G401 (cell line): Measurements from ENCODE around the gene SPTBN5. TPM values are rescaled to one million over a fixed set of nuclear protein-coding genes. Genes with fewer than 3 reads are reported as not detected.
A peak's percentile ranks its signal among the peaks of the same experiment; 100 is the strongest.

Source experiments
- DNase-seq: peaks from one replicate; pipeline ENCODE4 v3.0.0-alpha.2; 2015; ENCODE audit warnings: low spot score
- in situ Hi-C: cut with HindIII; loops from 2 replicates; pipeline ENCODE4 v1.10.0; 2016; ENCODE audit warnings: low sequenced_read_pairs, mixed read lengths
- total RNA-seq: library from RNA; depleted of rRNA; stranded (reverse); fragments of >200 nt; shearing (Covaris generic); gene quantifications from 2 replicates; pipeline ENCODE4 v1.2.3, GENCODE V29; 2014

The SPTBN5 gene
- total RNA-seq, 1 experiment from 2014 or later: 3.5 TPM

DNA sequence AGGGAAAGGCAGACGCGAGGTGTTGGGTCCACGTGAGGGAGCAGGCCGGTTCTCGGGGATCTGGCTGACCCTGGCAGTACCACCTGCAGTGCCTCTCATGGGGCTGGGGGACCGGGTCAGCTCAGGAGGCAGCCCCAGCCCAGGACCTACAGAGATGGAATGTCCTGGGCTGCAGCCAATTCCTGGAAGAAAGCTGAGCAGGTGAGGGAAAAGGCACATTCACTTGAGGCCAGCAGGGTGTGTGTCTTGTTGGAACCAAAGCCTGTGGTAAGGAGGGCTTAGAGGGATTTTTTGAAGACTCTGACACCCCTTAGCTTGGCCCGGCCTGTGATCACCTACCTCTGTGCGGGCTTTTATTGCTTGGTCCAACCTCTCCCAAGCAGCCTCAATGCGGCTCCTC, 39.4 kb downstream of the SPTBN5 start:
- peak; percentile 26 for DNase-seq
- in situ Hi-C loops: no loop called here

DNA sequence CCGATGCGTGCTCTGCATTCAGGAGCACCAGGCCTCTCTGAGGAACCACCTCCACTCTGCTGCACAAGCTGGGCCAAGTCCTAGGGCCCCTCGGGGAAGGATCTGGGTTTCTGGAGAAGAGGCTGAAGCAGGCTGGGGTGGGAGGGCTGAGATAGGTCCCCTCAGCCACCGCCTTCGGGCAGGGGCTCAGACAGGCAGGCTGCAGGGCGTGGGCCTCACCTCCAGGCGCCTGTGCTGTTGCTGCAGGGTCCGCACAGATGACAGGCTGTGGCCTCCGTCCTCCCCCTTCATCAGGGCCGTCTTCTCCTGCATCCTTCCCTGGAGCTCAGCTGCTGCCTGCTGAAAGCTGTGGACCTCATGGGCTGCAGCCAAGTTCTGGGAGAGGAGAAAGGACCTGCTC, 40.0 kb downstream of the SPTBN5 start:
- in situ Hi-C loops: no loop called here
- peak; percentile 34 for DNase-seq

DNA sequence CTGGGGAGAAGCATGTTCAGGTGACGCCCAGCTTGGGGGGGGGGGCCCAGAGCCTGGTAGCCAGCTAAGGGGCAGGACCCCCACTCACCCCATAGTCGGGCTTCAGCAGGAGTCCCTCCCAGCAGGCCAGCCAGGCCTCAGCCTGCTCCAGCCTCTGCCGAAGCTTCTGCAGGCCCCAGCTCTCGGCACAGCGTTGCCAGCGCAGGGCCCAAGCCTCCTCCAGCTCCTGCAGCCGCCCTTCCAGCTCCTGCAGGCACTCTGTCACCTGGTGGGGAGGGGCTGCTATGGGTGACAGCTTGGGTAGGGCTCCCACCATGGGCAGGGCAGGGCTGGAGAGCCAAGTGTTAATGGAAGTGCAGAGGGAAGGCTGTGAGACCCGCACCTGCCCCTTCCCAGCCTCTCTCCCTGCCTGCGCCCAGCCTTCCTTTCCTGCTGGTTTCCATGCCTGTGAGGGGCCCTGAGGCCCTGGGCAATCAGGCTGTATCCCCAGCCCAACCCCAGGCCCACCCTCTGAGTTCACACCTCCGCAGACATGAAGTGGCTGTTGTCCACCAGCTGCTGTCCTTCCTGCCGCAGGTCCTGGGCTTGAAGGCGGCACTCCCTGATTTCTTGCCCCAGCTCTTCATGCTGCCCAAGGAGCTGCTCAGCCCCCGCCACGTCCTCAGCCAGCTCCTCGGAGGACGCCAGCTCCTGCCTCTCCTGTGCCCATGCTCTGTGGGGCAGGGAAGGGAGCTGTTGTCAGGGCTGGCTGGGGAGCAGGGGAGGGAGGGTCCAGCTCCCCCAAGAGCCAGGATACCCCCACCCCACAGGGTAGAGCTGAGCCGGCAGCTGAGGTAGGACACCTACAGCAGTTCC, 40.9 kb downstream of the SPTBN5 start:
- peak; percentile 24 for DNase-seq
- in situ Hi-C loops: no loop called here

DNA sequence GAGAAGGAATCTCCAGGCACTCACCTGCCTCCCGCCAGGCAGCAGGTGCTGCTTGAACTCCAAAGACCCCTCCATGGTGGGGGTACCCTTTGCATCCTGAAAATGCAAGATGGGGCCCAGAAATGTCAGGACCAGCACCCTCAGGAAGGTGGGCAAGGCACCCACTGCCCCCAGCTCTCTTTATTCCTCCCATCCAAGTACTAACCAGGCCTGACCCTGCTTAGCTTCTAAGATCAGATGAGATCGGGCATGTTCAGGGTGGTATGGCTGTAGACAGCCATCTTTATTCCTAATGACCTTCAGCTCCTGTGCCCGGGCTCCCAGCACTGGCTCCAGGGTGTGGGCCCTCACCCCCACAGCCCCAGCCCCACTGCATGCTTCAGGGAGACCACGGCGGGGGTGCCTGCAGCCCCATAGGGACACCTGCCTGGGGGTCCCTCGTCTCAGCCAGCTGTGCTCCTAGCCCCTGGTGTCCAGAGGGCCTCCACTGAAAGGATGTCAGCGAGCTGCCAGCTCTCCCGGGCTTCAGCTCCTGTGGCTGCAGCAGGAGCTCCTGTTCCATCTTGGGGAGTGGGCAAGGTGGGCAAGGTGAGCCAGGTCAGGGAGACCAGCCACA, 42.0 kb downstream of the SPTBN5 start:
- in situ Hi-C loops: no loop called here
- peak; percentile 20 for DNase-seq

DNA sequence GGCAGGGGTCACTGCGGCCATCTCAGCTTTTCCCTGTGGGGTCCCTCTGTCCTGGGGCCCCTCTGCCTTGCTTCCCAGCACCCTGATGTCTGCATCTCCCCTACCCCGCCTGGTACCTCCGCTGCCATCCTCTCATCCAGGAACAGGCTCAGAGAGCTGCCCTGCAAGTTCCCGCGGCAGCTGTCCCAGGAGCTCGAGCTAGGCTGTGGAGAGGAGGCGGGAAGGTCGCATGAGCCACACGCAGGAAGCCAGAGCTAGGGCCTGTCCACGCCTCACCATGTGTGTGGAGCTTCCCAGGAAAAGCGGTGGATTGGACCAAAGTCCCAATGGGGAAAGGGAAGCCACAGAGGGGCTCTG, 42.7 kb downstream of the SPTBN5 start:
- in situ Hi-C loops: no loop called here
- no peak for DNase-seq

DNA sequence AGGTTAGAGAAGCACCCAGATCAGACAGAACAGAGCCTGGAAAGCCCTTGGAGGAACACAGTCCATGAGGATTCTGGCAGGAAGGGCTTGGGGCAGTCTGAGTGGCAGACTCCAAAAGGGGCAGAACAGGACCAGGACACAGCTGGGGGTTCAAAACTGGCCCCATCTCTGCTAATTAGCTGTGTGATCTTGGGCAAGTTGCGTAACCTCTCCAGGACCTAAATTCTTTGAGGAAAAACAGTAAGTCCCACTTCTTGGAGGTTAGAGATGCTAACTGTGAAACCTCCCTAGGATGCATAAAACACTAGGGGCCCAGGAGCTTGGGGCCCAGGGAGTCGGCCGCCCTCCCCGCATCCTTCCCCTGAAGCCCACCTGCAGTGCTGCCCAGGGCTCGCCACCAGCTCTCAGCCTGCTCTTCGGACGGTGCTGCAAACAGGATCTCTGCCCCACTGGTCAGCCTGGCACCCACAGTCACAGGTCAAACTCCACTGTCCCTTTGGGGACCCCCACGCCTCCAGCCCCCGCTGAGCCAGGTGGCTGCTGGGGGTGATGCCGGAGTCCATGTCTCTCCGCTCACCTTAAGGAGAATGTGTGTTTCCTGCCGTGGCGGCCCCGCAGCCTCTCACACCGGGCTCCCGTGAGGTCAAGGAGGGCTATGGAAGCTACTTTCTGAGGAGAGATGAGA, 43.2 kb downstream of the SPTBN5 start:
- in situ Hi-C loops: no loop called here
- DNase-seq: no peak

DNA sequence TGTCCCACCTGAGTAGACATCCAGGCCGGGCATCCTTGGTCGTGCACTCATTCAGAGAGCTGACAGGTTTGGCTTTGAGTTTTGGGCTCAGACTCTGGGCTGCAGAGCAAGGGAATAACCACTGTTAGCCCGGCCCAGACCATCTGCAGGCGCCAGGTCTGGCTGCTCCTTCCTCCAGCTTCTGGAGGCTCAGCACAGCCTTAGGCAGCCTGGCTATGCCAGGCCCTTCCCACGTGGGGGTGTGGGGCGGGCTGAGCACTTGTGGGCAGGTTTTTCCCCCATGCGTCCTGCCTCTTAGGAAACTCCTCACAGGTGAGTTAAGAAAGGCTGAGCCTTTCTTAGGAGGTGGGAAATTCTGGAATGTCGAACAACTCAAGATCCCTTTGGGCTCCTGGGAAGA, 44.0 kb downstream of the SPTBN5 start:
- in situ Hi-C loops: no loop called here
- peak; percentile 71 for DNase-seq

DNA sequence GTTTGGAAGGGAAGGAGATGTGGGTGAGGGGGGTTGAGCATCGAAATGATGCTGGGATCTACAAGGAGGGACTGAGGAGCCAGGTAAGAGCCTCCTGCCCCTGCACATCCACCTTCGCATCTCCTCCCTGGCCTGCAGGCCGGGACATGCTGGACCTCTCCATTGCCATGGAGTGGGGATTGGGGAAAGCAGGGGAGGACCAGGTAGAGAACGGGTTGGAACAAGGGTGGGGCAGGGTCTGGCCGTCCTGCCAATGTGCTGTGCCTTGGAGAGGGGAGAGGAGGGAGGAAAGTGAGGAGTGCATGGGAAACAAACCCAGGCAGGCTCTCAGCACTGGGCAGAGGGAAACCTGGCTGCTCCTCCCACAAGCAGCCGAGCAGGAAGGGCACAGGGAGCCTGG, 44.6 kb downstream of the SPTBN5 start:
- in situ Hi-C loops: no loop called here
- DNase-seq: peak; percentile 23

DNA sequence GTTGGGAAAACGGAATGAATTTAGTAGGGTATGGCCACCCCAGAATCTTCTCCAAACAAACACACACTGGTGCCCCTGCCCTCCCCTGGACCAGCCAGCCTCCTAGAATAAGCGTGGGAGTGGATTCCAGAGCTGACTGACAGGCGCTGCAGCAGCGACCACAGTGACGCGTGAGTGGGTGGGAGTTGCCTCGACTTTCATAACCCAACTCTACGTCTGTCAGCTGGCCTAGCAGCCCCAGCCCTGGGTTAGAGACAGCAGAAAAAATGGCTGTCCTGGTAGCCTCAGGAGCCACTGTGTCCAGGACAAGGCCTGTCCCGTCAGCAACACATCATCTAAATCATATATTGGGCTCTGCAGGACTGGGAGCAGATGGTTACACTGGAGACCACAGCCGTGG, 45.2 kb downstream of the SPTBN5 start:
- DNase-seq: no peak
- in situ Hi-C loops: no loop called here

DNA sequence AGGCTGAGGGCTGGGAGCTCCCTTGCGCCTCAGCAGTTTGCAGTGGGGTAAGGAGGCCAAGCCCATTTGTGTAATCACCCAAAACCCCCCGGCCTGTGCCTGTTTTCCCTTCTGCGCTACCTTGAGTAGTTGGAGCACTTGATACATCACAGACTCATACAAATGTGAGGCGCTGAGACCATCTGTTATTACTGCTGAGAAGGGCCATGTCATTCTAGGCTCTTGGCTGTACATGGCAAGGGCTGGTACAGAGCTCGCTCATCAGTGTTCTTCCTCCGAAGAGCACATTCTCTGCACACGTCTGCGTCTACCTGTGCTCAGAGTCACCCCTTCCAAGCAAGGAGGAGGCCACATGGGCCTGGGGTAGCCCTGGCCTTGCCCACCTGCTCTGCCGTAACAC, 45.9 kb downstream of the SPTBN5 start:
- DNase-seq: peak; percentile 92
- in situ Hi-C loops: no loop called here

DNA sequence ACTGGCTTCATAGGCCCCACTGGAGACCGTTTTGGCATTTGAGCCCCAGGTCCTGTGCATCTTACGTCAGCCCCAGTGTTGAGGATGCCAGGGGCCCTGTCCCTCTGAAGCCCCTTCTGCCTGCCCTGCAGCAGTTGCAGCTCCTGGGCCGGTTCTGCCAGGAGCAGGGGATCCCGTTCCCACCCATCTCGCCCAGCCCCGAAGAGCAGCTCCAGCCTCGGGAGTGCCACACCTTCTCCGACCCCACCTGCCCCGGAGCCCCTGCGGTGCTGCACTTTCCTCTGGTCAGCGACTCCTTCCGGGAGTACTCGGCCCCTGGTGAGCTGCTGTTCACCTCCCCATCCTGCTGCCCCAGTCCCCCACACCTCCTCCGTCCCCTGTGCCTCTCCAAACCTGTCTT, 46.6 kb downstream of the SPTBN5 start:
- DNase-seq: no peak
- in situ Hi-C loops: no loop called here

DNA sequence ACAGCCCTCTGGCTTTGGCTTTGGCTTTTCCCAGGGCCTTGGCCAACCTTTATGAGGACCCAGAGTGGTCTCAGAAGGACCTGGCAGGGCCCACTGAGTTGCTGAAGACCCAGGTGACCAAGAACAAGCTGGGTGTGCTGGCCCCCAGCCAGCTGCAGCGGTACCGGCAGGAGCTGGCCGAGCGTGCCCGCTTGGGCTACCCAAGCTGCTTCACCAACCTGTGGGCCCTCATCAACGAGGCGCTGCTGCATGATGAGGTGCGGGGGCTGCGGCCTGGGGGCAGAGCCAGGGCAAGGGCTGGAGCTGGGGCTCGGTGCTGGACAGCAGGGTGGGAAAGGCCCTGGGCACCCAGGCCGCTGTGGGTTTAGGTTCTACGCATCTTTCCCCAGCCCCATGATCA, 49.0 kb downstream of the SPTBN5 start:
- no peak for DNase-seq
- in situ Hi-C loops: no loop called here

DNA sequence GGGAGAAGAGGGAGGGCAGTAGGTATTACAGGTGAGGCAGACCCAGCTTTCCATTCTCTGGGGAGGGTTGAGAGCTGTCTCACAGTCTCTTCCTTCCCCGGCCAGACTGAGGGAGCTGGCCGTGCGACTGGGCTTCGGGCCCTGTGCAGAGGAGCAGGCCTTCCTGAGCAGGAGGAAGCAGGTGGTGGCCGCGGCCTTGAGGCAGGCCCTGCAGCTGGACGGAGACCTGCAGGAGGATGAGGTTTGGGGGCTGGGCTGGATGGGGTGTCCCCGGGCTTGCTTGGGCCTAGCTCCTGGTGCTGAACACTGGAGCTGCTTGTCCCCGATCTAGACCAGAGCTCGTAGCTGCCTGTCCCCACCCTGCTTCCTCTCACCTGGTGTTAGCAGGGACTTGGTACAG, 50.3 kb downstream of the SPTBN5 start:
- no peak for DNase-seq
- in situ Hi-C loops: no loop called here

DNA sequence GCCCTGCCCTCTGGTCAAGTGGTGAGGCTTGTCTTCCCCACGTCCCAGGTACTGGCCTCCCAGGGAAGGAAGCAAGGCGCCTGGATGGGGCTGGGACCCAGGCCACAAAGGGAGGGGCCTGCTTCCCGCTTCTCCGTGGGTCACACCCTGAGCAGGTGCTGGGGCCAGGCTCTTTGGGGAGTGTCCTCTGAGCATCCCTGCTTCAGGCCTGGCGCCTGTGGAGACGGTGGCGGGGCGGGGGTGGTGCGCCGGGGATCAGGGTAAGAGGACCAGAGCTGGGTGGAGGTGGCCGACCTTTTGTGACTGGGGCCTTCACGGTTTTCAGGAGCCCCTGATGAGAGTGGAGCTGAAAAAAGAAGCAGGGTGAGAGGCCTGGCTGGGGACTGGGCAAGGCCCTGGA, 51.6 kb downstream of the SPTBN5 start:
- in situ Hi-C loops: no loop called here
- no peak for DNase-seq

DNA sequence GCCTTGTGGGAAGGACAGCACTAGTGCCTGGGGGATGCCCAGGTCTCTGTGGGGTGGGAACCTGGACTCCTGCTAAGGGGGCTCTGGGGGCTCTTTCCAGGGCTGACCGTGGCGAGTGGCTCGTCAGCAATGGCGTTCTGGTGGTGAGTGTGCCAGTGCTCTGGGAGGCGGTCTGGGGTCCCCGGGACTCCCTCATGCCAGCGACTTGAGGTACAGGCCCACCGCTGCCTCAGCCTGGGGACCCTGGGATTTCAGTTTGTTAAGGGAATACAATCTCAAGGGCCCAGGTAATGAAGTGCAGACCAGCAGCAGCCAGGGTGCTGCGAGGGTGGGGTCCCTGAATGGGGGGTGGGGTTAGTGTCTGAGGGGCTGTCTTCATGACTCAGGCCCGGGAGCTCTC, 52.7 kb downstream of the SPTBN5 start:
- DNase-seq: no peak
- in situ Hi-C loops: no loop called here

DNA sequence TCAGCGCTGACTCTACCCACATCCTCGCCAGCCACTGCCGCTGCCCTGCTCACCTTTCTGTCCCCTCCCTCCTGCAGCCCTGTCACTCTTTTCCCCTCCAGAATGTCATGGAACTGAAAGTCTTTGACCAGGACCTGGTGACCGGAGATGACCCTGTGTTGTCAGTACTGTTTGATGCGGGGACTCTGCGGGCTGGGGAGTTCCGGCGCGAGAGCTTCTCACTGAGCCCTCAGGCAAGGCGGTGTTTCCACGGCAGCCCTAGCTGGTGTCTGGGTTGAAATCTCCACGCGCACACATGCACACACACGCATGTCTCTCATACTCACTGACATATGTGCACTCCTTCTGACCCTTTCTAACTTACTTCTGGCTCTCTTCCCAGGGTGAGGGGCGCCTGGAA, 53.2 kb downstream of the SPTBN5 start:
- in situ Hi-C loops: no loop called here
- DNase-seq: no peak

DNA sequence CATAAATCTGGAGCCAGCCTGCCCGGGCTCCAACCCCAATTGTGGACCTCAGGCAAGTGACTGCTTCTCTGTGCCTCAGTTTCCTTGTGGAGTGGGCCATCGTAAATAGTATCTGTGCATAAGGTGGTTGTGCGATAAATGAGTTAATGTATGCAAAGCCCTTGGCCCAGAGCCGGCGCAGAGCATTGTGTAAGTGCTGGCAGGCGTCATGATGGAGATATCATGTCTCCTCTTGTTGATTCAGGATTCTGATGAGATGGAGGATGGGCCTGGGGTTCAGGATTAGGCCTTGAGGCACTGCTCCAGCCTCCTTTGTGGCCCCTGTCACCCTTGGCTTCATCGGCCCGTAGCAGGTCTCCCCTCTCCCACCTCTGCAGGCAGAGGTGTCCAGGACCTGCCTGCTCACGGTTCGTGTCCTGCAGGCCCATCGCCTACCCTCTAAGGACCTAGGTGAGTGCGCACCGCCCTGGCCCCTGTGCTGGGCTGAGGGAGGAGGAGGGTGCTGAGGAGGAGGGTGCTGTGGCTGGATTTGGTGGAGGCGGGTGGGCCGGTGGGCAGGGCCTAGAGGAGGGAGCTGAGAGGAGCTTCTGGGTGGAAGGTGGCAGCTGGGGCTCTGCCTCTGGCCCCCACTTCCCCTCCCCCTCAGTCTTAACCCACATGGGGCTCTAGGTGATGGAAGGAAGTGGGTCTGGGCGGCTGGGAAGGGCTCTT, 53.9 kb downstream of the SPTBN5 start:
- in situ Hi-C loops: no loop called here
- DNase-seq: no peak

DNA sequence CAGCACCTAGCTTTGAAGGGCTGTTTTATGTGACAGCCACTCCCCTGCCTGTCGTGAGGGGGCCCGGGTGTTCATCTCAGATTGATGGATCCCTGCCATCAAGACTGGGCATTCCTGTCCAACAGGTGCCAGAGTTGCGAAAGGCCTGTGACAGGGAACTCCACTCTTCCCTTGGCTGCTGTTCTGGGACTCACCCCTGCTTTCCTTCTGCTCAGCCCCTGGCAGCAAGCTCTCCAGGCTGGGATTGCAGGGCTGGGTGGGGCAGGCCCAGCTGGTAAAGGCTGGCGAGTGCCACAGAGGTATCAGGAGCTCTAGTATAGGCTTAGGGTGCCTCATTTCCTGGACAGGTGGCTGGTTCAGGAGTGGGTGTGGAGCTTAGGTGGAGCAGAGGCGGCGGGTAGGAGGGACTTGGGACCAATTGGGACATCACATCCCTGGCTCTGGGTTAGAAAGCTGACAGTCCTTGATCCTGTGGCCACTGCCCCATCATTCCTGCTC, 55.4 kb downstream of the SPTBN5 start, which contains the start of gene PLA2G4B:
PLA2G4B (plus strand) TSS at position 448 of the 498 bp plus-strand sequence. CDS start 67 bp downstream, outside the sequence.
- in situ Hi-C loops: no loop called here
- no peak for DNase-seq

DNA sequence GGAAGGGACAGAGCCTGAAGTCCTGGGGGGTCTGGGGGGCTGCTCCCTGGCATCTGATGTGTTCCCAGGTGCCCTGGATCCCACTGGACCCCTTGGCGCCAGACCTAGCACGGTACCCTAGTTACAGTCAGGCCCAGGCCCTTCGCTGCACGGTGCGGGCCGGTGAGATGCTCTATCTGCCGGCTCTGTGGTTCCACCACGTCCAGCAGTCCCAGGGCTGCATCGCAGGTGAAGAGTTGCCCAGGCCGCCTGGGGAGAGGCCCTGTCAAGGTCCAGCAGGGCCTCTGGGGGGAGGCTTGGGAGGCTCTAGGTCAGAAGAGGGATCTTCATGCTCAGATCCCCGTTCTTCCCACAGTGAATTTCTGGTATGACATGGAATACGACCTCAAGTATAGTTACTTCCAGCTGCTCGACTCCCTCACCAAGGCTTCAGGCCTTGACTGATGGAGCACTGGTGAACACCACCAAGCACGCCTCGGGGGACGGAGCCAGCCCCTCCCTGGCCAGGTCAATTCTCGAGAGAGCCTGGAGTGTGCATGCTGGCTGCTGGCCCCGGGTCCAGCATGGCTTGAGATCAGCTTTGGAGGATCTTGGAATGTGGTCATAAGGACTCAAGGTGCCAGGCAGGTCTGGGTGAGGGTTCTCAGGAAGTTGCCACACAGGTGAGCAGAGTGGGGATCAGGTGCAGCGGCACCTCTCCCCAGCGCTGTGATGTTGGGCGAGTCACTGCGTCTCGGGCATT, 57.0 kb downstream of the SPTBN5 start:
- in situ Hi-C loops: no loop called here
- no peak for DNase-seq
